Measurements from ENCODE around the gene WWTR1.

DNA sequence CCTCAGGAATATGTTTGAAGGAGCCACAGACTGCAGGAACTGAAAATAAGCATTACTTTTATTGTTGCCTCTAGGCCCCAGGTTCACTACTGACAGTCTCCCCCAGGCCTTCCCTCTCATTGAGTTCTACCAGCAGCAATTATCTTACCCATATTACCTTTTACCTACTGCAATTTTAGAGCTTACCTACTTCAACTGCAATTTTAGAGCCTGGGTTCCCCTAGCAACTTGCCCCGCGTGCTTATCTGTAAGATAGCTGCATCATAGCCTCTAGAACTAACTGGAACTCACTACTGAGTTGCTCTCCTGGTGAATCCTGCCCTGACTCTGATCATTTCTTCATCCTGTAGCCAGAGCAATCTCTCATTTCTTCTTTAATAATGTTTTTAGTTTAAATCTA lies 29.2 kb upstream of the WWTR1 start:
- TF ChIP-seq TAF1 (IDR thresholded peaks at IDR 0.05; ENCODE audit: borderline replicate concordance, low read depth, low read length), result no peak
- no peak for TF ChIP-seq POLR2A (IDR thresholded peaks at IDR 0.05; ENCODE audit: low read depth, low read length)
- TF ChIP-seq POLR2AphosphoS5 (IDR thresholded peaks at IDR 0.05; ENCODE audit: low read depth, low read length), result no peak

Data from GM12892 (cell line).